ENCODE measurements around the gene ADIPOR1.

GRCh38 chr1:202940561-202940960 is 17.6 kb downstream of the ADIPOR1 start:
- TF ChIP-seq CTCF (IDR thresholded peaks at IDR 0.05) (no peak), POLR2A (IDR thresholded peaks at IDR 0.05) (no peak), EP300 (IDR thresholded peaks at IDR 0.05) (no peak)

Measured in ovary (tissue), 3 donors.